GM23338 (cell line): ENCODE measurements around the gene TMEM132D. TPM values are rescaled to one million over a fixed set of nuclear protein-coding genes. Genes with fewer than 3 reads are reported as not detected.

Source experiments
- ATAC-seq: fragments of 200-7000 bp; cut with Tn5 transposase; 3 replicates; pipeline ENCODE4 v1.9.1; 2020
- DNase-seq: peaks from one replicate; pipeline ENCODE4 v3.0.0-alpha.2; 2015; ENCODE audit warnings: low spot score
- H2AFZ ChIP-seq: fragments of 200-600 bp; sonication (generic); 2 replicates; pipeline ENCODE4 v1.8.0; 2016; ENCODE audit warnings: antibody characterized with exemption, mild to moderate bottlenecking, moderate library complexity
- H3F3A ChIP-seq: fragments of 200-600 bp; sonication (generic); replicated peaks from 2 replicates; pipeline ENCODE4 v1.8.0; 2017; ENCODE audit warnings: antibody characterized with exemption, mixed run types, low read depth
- H3K27ac ChIP-seq: fragments of 200-600 bp; sonication (generic); 2 replicates; pipeline ENCODE4 v1.6.1; 2016; ENCODE audit warnings: low read depth
- H3K27me3 ChIP-seq: fragments of 200-600 bp; sonication (generic); 2 replicates; pipeline ENCODE4 v1.8.0; 2016; ENCODE audit warnings: mild to moderate bottlenecking, mixed run types, moderate library complexity; ENCODE audit not compliant: insufficient read depth
- H3K36me3 ChIP-seq: fragments of 200-600 bp; sonication (generic); 2 replicates; pipeline ENCODE4 v1.8.0; 2016; ENCODE audit warnings: mild to moderate bottlenecking; ENCODE audit not compliant: insufficient read depth
- H3K4me1 ChIP-seq: fragments of 200-600 bp; sonication (generic); 2 replicates; pipeline ENCODE4 v1.8.0; 2016; ENCODE audit warnings: mild to moderate bottlenecking, moderate library complexity; ENCODE audit not compliant: insufficient read depth
- H3K4me2 ChIP-seq: fragments of 200-600 bp; sonication (generic); 2 replicates; pipeline ENCODE4 v1.7.1; 2017; ENCODE audit warnings: mixed run types
- H3K4me3 ChIP-seq: fragments of 200-600 bp; sonication (generic); 2 replicates; pipeline ENCODE4 v1.6.1; 2016; ENCODE audit warnings: mixed run types
- H3K79me2 ChIP-seq: fragments of 200-600 bp; sonication (generic); replicated peaks from 2 replicates; pipeline ENCODE4 v1.8.0; 2017; ENCODE audit warnings: mild to moderate bottlenecking; ENCODE audit not compliant: insufficient read depth
- H3K9me2 ChIP-seq: fragments of 200-600 bp; sonication (generic); 2 replicates; pipeline ENCODE4 v1.8.0; 2017; ENCODE audit not compliant: insufficient read depth
- H4K20me1 ChIP-seq: fragments of 200-600 bp; sonication (generic); replicated peaks from 2 replicates; pipeline ENCODE4 v1.8.0; 2017; ENCODE audit warnings: mild to moderate bottlenecking; ENCODE audit not compliant: insufficient read depth
- H3K27ac Mint-ChIP-seq: 2 replicates; pipeline ENCODE4 v1.8.0; 2020; ENCODE audit warnings: inconsistent platforms, mild to moderate bottlenecking, moderate library complexity, mixed read lengths
- H3K27me3 Mint-ChIP-seq: 3 replicates; pipeline ENCODE4 v1.8.0; 2022; ENCODE audit warnings: low read depth, mild to moderate bottlenecking, moderate library complexity, mixed read lengths, inconsistent platforms; ENCODE audit not compliant: insufficient read depth, poor library complexity
- H3K36me3 Mint-ChIP-seq: 3 replicates; pipeline ENCODE4 v1.8.0; 2021; ENCODE audit warnings: low read depth, mild to moderate bottlenecking, inconsistent platforms, moderate library complexity, mixed read lengths
- H3K4me1 Mint-ChIP-seq: 3 replicates; pipeline ENCODE4 v1.8.0; 2020; ENCODE audit warnings: mild to moderate bottlenecking, inconsistent platforms, mixed read lengths
- H3K4me3 Mint-ChIP-seq: 3 replicates; pipeline ENCODE4 v1.8.0; 2021; ENCODE audit warnings: moderate library complexity, mild to moderate bottlenecking, inconsistent platforms, mixed read lengths
- H3K9me3 Mint-ChIP-seq: 3 replicates; pipeline ENCODE4 v1.8.0; 2020; ENCODE audit warnings: moderate library complexity, mild to moderate bottlenecking, inconsistent platforms, mixed read lengths
- CREB1 ChIP-seq: fragments of 250-450 bp; sonication (Bioruptor Pico); IDR thresholded peaks from 2 replicates; pipeline ENCODE4 v1.5.0; 2020; ENCODE audit warnings: low read depth, mild to moderate bottlenecking, moderate library complexity
- CTCF ChIP-seq, 2 experiments: fragments of 200-600 bp in 1 of 2; sonication (generic) in 1 of 2; conservative IDR thresholded peaks; 2 replicates each; pipeline versions ENCODE4 v1.5.1 to v1.6.1; 2016 to 2017; ENCODE audit warnings: antibody characterized with exemption in 2 of 2, low read depth in 2 of 2, mild to moderate bottlenecking in 2 of 2, moderate library complexity in 1 of 2
- ETS1 ChIP-seq: IDR thresholded peaks from 2 replicates; pipeline ENCODE4 v1.6.1; 2016; ENCODE audit warnings: antibody characterized with exemption
- EZH2 ChIP-seq: fragments of 200-600 bp; sonication (generic); IDR thresholded peaks from one replicate; pipeline ENCODE4 v1.8.0; 2017; ENCODE audit warnings: antibody characterized with exemption, mild to moderate bottlenecking, low read depth; ENCODE audit not compliant: unreplicated experiment
- EZH2phosphoT487 ChIP-seq: fragments of 200-600 bp; sonication (generic); IDR thresholded peaks from one replicate; pipeline ENCODE4 v1.8.1; 2018; ENCODE audit warnings: antibody characterized with exemption; ENCODE audit not compliant: unreplicated experiment
- JUNB ChIP-seq: IDR thresholded peaks from one replicate; pipeline ENCODE4 v1.6.1; 2016; ENCODE audit warnings: antibody characterized with exemption; ENCODE audit not compliant: unreplicated experiment
- NANOG ChIP-seq: IDR thresholded peaks from 2 replicates; pipeline ENCODE4 v1.6.1; 2016; ENCODE audit warnings: antibody characterized with exemption, borderline replicate concordance
- POLR2AphosphoS5 ChIP-seq: IDR thresholded peaks from 2 replicates; pipeline ENCODE4 v1.6.1; 2016; ENCODE audit warnings: antibody characterized with exemption, low read depth
- REST ChIP-seq: IDR thresholded peaks from one replicate; pipeline ENCODE4 v1.6.1; 2018; ENCODE audit warnings: antibody characterized with exemption; ENCODE audit not compliant: unreplicated experiment
- STAT1 ChIP-seq: IDR thresholded peaks from one replicate; pipeline ENCODE4 v1.6.1; 2016; ENCODE audit warnings: antibody characterized with exemption; ENCODE audit not compliant: unreplicated experiment
- ZNF114 ChIP-seq: fragments of 250-450 bp; sonication (Bioruptor Pico); IDR thresholded peaks from 2 replicates; pipeline ENCODE4 v1.5.0; 2020; ENCODE audit warnings: mild to moderate bottlenecking, moderate library complexity
- ZNF331 ChIP-seq: fragments of 250-450 bp; sonication (Bioruptor Pico); IDR thresholded peaks from 2 replicates; pipeline ENCODE4 v1.5.0; 2020; ENCODE audit warnings: low read depth, mild to moderate bottlenecking, moderate library complexity
- ZNF462 ChIP-seq: fragments of 250-450 bp; sonication (Bioruptor Pico); IDR thresholded peaks from 2 replicates; pipeline ENCODE4 v1.5.0; 2020; ENCODE audit warnings: mild to moderate bottlenecking, moderate library complexity
- polyA plus RNA-seq: library from polyadenylated mRNA; unstranded; fragments of >200 nt; fragmentation: Nextera tagmentation; extraction: Ambion mirVana; gene quantifications from 2 replicates; pipeline ENCODE4 v1.2.1, GENCODE V29; 2016
- total RNA-seq: library from RNA; depleted of rRNA; stranded (reverse); fragments of >200 nt; shearing (Covaris generic); gene quantifications from 2 replicates; pipeline ENCODE4 v1.2.3, GENCODE V29; 2014

Gene TMEM132D
- total and polyA plus RNA-seq, 2 experiments from 2014 or later = 0.44 to 5.3 TPM

- Mint-ChIP-seq H3K27me3 (peaks cover 3% of the 10 kb centered on the region), H3K36me3 (peaks cover 40% of the 10 kb centered on the region), H3K27ac (no peak overlapping the region), H3K4me3 (no peak overlapping the region), H3K4me1 (no peaks in the 10 kb centered on the region), H3K9me3 (peaks cover 94% of the 10 kb centered on the region)
- no peaks in the 10 kb centered on the region for H3K79me2 ChIP-seq
- no peak overlapping the region for H3K4me3 ChIP-seq
- no peak for TF ChIP-seq POLR2AphosphoS5
- no peak for TF ChIP-seq EZH2
- TF ChIP-seq JUNB = no peak
- TF ChIP-seq ETS1 = no peak
- TF ChIP-seq NANOG = no peak
- TF ChIP-seq STAT1 = no peak
- TF ChIP-seq ZNF114 (CRISPR knock-in tag) = no peak
- TF ChIP-seq REST = no peak
- no peak for TF ChIP-seq ZNF462 (CRISPR knock-in tag)
- TF ChIP-seq ZNF331 (CRISPR knock-in tag) = no peak
- TF ChIP-seq EZH2phosphoT487 = no peak
- TF ChIP-seq CREB1 (CRISPR knock-in tag) = no peak
- TF ChIP-seq CTCF (conservative IDR thresholded peaks at IDR 0.05; ENCODE audit: low read depth in 2 of 2) = no peak
- ATAC-seq (no peak), DNase-seq (peak; percentile 9)
- H3K4me1 ChIP-seq = no peaks in the 10 kb centered on the region
- H3K27me3 ChIP-seq = no peaks in the 10 kb centered on the region
- H3K9me2 ChIP-seq = no peaks in the 10 kb centered on the region
- no peak overlapping the region for H3K4me2 ChIP-seq
- no peak overlapping the region for H3K27ac ChIP-seq
- no peak overlapping the region for H2AFZ ChIP-seq
- no peaks in the 10 kb centered on the region for H3F3A ChIP-seq
- no peaks in the 10 kb centered on the region for H3K36me3 ChIP-seq
- H4K20me1 ChIP-seq = no peaks in the 10 kb centered on the region
These were observed 599.3 kb downstream of the TMEM132D start for GRCh38 chr12:129304529-129304928.
